Loucy (cell line): ENCODE results near the gene UGGT2.
"Not testable (repeated sequence)": the region's sequence is repeated elsewhere in the genome, so short reads cannot be mapped to it uniquely, and the experiment has no call there.

Experiments
- H2AFZ ChIP-seq: fragments of 200-600 bp; sonication (generic); 2 replicates; pipeline ENCODE4 v1.6.0; 2016; ENCODE audit warnings: antibody characterized with exemption, mild to moderate bottlenecking, low read length, moderate library complexity
- H3F3A ChIP-seq: fragments of 200-600 bp; 2 replicates; pipeline ENCODE4 v1.6.0; 2016; ENCODE audit warnings: antibody characterized with exemption, low read depth, mild to moderate bottlenecking
- H3K27me3 ChIP-seq: fragments of 200-600 bp; sonication (generic); 2 replicates; pipeline ENCODE4 v1.6.1; 2014; ENCODE audit warnings: low read length, mild to moderate bottlenecking; ENCODE audit not compliant: insufficient read depth, poor library complexity, severe bottlenecking
- H3K36me3 ChIP-seq: fragments of 200-600 bp; sonication (generic); 2 replicates; pipeline ENCODE4 v1.6.1; 2016; ENCODE audit warnings: low read length; ENCODE audit not compliant: insufficient read depth
- H3K4me1 ChIP-seq: fragments of 200-600 bp; sonication (generic); 2 replicates; pipeline ENCODE4 v1.5.1; 2014; ENCODE audit warnings: low read length, mild to moderate bottlenecking; ENCODE audit not compliant: insufficient read depth, poor library complexity, severe bottlenecking
- H3K4me2 ChIP-seq: fragments of 200-600 bp; sonication (generic); 2 replicates; pipeline ENCODE4 v1.6.0; 2014; ENCODE audit warnings: antibody characterized with exemption, low read length, low read depth, mild to moderate bottlenecking; ENCODE audit not compliant: poor library complexity, severe bottlenecking
- H3K4me3 ChIP-seq: fragments of 200-600 bp; sonication (generic); 2 replicates; pipeline ENCODE4 v1.5.1; 2014; ENCODE audit warnings: low read length, mild to moderate bottlenecking, mixed read lengths; ENCODE audit not compliant: poor library complexity, severe bottlenecking
- H3K79me2 ChIP-seq: fragments of 200-600 bp; sonication (generic); 2 replicates; pipeline ENCODE4 v1.6.1; 2014; ENCODE audit warnings: low read length; ENCODE audit not compliant: insufficient read depth
- H3K9ac ChIP-seq: fragments of 200-600 bp; sonication (generic); 2 replicates; pipeline ENCODE4 v1.6.0; 2014; ENCODE audit warnings: mild to moderate bottlenecking, low read depth, low read length, moderate library complexity; ENCODE audit not compliant: poor library complexity, severe bottlenecking
- H3K9me2 ChIP-seq: fragments of 200-600 bp; sonication (generic); replicated peaks from 2 replicates; pipeline ENCODE4 v1.6.1; 2016; ENCODE audit warnings: low read depth, low read length, mixed read lengths
- H3K9me3 ChIP-seq: fragments of 200-600 bp; sonication (generic); 2 replicates; pipeline ENCODE4 v1.6.1; 2014; ENCODE audit warnings: mild to moderate bottlenecking, antibody characterized with exemption, low read length, low read depth; ENCODE audit not compliant: insufficient read depth
- H4K20me1 ChIP-seq: fragments of 200-600 bp; sonication (generic); 2 replicates; pipeline ENCODE4 v1.6.0; 2014; ENCODE audit warnings: antibody characterized with exemption, low read length, mild to moderate bottlenecking; ENCODE audit not compliant: insufficient read depth, poor library complexity, severe bottlenecking
- EZH2phosphoT487 ChIP-seq: fragments of 200-600 bp; IDR thresholded peaks from 2 replicates; pipeline ENCODE4 v1.6.1; 2018; ENCODE audit warnings: antibody characterized with exemption, mild to moderate bottlenecking, moderate library complexity, borderline replicate concordance
- TF ChIP-seq, protein P1 (sequence below): fragments of 200-600 bp; sonication (generic); conservative IDR thresholded peaks from 2 replicates; pipeline ENCODE4 v1.5.1; 2014; ENCODE audit warnings: mild to moderate bottlenecking, antibody characterized with exemption, low read length

Gene UGGT2

DNA sequence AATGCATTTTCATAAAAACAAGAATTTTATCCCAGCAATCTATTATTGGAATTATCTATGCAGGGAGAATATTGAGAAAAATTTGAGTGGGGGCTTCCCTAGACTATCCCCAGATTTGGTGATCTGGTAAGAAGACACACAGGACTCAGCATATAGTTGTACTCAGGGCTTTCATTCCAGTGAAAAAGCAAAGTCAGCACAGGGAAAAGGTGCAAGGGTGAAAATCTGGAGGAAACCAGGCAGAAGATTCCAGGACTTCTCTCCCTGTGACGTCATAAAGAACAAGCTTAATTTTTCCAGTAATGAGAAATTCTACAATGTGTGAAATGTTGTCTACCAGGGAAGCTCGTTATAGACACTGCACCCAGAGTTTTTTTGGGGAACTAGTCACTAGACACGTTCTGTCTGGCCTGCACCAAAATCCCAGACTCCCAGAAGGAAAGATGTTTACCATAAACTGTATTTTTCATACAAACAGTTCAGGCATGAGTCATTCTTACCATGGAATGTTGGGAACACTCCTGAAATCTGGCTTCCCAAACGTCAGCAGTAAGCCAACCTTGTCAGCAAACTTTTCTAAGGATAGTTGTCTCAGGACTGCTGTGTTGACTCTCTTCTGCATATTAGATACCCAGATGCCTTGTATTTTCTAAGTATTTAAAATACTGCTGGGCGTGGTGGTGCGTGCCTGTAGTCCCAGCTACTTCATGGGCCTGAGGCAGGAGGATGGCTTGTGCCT lies 268.9 kb downstream of the UGGT2 start:
- Histone ChIP-seq H2AFZ (no peak overlapping the region), H4K20me1 (no peaks in the 10 kb centered on the region), H3K9me3 (no peaks in the 10 kb centered on the region), H3K36me3 (peaks cover 51% of the 10 kb centered on the region), H3K4me3 (no peak overlapping the region), H3K79me2 (no peaks in the 10 kb centered on the region), H3K4me1 (no peaks in the 10 kb centered on the region), H3F3A (no peaks in the 10 kb centered on the region), H3K9me2 (no peaks in the 10 kb centered on the region), H3K27me3 (no peaks in the 10 kb centered on the region), H3K9ac (no peak overlapping the region), H3K4me2 (no peak overlapping the region)
- TF ChIP-seq, protein P1, sequence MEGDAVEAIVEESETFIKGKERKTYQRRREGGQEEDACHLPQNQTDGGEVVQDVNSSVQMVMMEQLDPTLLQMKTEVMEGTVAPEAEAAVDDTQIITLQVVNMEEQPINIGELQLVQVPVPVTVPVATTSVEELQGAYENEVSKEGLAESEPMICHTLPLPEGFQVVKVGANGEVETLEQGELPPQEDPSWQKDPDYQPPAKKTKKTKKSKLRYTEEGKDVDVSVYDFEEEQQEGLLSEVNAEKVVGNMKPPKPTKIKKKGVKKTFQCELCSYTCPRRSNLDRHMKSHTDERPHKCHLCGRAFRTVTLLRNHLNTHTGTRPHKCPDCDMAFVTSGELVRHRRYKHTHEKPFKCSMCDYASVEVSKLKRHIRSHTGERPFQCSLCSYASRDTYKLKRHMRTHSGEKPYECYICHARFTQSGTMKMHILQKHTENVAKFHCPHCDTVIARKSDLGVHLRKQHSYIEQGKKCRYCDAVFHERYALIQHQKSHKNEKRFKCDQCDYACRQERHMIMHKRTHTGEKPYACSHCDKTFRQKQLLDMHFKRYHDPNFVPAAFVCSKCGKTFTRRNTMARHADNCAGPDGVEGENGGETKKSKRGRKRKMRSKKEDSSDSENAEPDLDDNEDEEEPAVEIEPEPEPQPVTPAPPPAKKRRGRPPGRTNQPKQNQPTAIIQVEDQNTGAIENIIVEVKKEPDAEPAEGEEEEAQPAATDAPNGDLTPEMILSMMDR: no peak
- TF ChIP-seq EZH2phosphoT487: no peak

DNA sequence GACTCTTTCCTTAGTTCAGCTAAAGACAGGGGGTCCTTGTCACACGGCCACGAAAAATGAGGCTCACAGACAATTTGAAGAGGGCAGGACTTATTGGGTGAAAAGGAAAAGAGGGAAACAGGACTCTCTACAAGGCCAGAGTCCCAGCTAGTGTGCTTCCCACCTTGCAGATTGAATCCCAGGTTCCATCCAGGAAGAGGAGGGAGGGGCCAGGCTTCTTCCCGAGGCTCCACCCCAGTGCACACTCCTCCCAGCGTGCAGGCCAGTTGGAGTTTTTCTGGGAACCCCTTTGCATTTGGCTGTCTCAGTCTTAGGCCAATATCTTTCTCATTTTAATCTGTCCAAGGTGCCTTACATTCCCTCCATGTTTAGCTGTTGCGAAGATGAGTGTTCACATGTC lies 269.5 kb downstream of the UGGT2 start:
- no peak for TF ChIP-seq EZH2phosphoT487
- TF ChIP-seq, protein P1: no peak
- H3K27me3 ChIP-seq: no peaks in the 10 kb centered on the region
- no peaks in the 10 kb centered on the region for H3F3A ChIP-seq
- no peaks in the 10 kb centered on the region for H3K9me2 ChIP-seq
- H3K36me3 ChIP-seq: peaks cover 46% of the 10 kb centered on the region
- no peak overlapping the region for H3K4me3 ChIP-seq
- H3K79me2 ChIP-seq: no peaks in the 10 kb centered on the region
- no peaks in the 10 kb centered on the region for H3K9me3 ChIP-seq
- H4K20me1 ChIP-seq: no peaks in the 10 kb centered on the region
- no peak overlapping the region for H2AFZ ChIP-seq
- no peak overlapping the region for H3K4me2 ChIP-seq
- H3K9ac ChIP-seq: no peak overlapping the region
- no peaks in the 10 kb centered on the region for H3K4me1 ChIP-seq

DNA sequence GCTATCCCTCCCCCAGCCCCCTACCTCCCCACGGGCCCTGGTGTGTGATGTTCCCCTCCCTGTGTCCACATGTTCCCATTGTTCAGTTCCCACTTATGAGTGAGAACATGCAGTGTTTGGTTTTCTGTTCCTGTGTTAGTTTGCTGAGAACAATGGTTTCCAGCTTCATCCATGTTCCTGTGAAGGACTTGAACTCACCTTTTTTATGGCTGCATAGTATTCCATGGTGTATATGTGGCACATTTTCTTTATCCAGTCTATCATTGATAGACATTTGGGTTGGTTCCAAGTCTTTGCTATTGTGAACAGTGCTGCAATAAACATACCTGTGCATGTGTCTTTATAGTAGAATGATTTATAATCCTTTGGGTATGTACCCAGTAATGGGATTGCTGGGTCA lies 271.3 kb downstream of the UGGT2 start:
- not testable (repeated sequence) for H4K20me1 ChIP-seq, H2AFZ ChIP-seq, H3K9me2 ChIP-seq, H3F3A ChIP-seq, H3K4me1 ChIP-seq, H3K27me3 ChIP-seq, H3K79me2 ChIP-seq, H3K9me3 ChIP-seq, H3K9ac ChIP-seq, H3K4me3 ChIP-seq, H3K4me2 ChIP-seq
- peaks cover 39% of the 10 kb centered on the region; the same call in 1 of the 2 replicates for H3K36me3 ChIP-seq

DNA sequence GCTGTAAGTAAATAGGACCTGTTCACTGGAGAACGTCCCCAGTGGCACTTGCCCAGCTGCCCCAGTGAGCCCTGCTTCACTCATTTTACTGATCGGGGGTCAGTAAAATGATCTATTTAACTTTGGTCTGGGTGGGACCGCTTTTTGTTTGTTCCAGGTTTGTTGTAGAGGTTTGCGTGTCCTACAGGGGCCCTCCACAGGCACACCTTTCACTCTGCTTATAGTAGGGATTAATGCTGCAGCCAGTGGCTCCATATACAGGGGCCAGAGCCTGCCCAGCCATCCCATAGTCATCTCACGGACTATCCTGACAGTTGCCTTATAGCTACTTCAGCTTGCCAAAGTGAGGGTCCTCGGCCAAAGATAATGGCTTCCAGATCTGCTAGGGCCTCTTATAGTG lies 272.2 kb downstream of the UGGT2 start:
- H3K36me3 ChIP-seq: peaks cover 32% of the 10 kb centered on the region; the same call in 1 of the 2 replicates
- no peaks in the 10 kb centered on the region for H3K27me3 ChIP-seq
- no peaks in the 10 kb centered on the region for H3K9me3 ChIP-seq
- no peaks in the 10 kb centered on the region for H3F3A ChIP-seq
- no peaks in the 10 kb centered on the region for H4K20me1 ChIP-seq
- H3K79me2 ChIP-seq: no peaks in the 10 kb centered on the region
- H3K4me2 ChIP-seq: no peak overlapping the region
- no peak overlapping the region for H3K9ac ChIP-seq
- TF ChIP-seq, protein P1: no peak
- no peak for TF ChIP-seq EZH2phosphoT487
- H2AFZ ChIP-seq: no peak overlapping the region
- no peak overlapping the region for H3K4me3 ChIP-seq
- H3K4me1 ChIP-seq: no peaks in the 10 kb centered on the region
- H3K9me2 ChIP-seq: no peaks in the 10 kb centered on the region
